ENCODE measurements around the gene MPHOSPH9. TPM values are rescaled to one million over a fixed set of nuclear protein-coding genes. Genes with fewer than 3 reads are reported as not detected.
"Not testable (repeated sequence)": the region's sequence is repeated elsewhere in the genome, so short reads cannot be mapped to it uniquely, and the experiment has no call there.

Gene MPHOSPH9
- total RNA-seq, 2 experiments from 2014 or later, result 88.3 to 136 TPM

DNA sequence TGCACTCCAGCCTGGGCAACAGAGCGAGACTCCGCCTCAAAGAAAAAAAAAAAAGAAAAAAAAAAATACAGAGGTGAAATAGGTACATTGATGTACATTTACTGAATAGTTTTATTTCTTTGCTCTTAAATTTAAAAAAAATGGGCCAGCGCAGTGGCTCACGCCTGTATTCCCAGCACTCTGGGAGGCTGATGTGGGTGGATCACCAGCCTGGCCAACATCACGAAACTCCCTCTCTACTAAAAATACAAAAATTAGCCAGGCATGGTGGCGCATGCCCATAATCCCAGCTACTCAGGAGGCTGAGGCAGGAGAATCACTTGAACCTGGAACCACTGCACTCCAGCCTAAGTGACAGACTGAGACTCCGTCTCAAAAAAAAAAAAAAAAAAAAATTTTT, 25.1 kb downstream of the MPHOSPH9 start:
- DNase-seq (ENCODE audit: low spot score); H4K20me1 ChIP-seq (ENCODE audit: insufficient read depth, low read length); H3K9me3 ChIP-seq (ENCODE audit: low read length); BruUV-seq (replicated peaks); H3K9me2 ChIP-seq (ENCODE audit: insufficient read depth, low read length); H3K27ac ChIP-seq (ENCODE audit: low read depth, low read length, poor library complexity, severe bottlenecking); H3K4me1 ChIP-seq (ENCODE audit: insufficient read depth, low read length, poor library complexity, severe bottlenecking); H2AFZ ChIP-seq (ENCODE audit: low read length); H3K79me2 ChIP-seq (ENCODE audit: insufficient read depth, low read depth, low read length); CTCF ChIA-PET (ENCODE audit: unreplicated experiment); H3K4me2 ChIP-seq (ENCODE audit: low read length); H3K4me3 ChIP-seq (ENCODE audit: low read depth, low read length, poor library complexity, severe bottlenecking); intact Hi-C loops (cut with micrococcal nuclease; ENCODE audit: unreplicated experiment): not testable (repeated sequence)
- POLR2A ChIA-PET, result interaction anchor here (0.6 kb wide), 1 partner anchor 13 kb away, joined by 3 read pairs; no protein-coding TSS in a partner anchor
- H3K36me3 ChIP-seq (ENCODE audit: insufficient read depth, low read length), result peaks cover 85% of the 10 kb centered on the region

DNA sequence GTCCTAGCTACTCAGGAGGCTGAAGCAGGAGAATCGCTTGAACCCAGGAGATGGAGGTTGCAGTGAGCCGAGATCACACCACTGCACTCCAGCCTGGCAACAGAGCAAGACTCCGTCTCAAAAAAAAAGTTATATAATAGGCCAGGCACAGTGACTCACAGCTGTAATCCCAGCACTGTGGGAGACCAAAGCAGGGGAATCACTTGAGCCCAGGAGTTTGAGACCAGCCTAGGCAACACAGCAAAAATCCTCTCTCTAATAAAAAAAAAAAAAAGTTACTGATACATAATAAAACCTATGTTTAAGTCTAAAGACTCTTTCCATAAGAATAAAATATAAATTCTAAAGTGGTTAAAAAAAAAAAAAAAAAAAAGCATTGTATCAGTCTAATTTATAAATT, 26.1 kb downstream of the MPHOSPH9 start:
- H3K79me2 ChIP-seq (ENCODE audit: insufficient read depth, low read depth, low read length); H2AFZ ChIP-seq (ENCODE audit: low read length); H3K4me2 ChIP-seq (ENCODE audit: low read length); intact Hi-C loops (cut with micrococcal nuclease; ENCODE audit: unreplicated experiment); H3K9me2 ChIP-seq (ENCODE audit: insufficient read depth, low read length); H4K20me1 ChIP-seq (ENCODE audit: insufficient read depth, low read length); BruUV-seq (replicated peaks); H3K27ac ChIP-seq (ENCODE audit: low read depth, low read length, poor library complexity, severe bottlenecking); CTCF ChIA-PET (ENCODE audit: unreplicated experiment); H3K9me3 ChIP-seq (ENCODE audit: low read length); DNase-seq (ENCODE audit: low spot score); H3K4me1 ChIP-seq (ENCODE audit: insufficient read depth, low read length, poor library complexity, severe bottlenecking); H3K4me3 ChIP-seq (ENCODE audit: low read depth, low read length, poor library complexity, severe bottlenecking): not testable (repeated sequence)
- peaks cover 87% of the 10 kb centered on the region for H3K36me3 ChIP-seq (ENCODE audit: insufficient read depth, low read length)
- POLR2A ChIA-PET, result interaction anchor here (0.6 to 1.0 kb wide), 4 partner anchors 16 to 352 kb away, joined by 4 to 7 read pairs (median 4); no protein-coding TSS in a partner anchor

DNA sequence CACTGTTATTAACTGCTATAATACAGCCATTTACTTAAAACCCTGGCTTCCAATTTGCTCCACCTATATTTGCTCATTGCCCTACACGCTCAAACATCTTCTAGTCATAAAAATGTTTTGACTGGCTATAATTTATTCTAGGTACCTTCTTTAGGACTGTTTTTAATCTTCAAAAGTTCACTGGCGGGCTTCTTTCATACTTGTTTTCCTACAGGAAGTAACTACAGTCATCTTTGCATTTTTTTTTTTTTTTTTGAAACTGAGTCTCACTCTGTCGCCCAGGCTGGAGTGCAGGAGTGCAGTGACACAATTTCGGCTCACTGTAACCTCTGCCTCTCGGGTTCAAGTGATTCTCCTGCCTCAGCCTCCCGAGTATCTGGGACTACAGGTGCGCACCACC, 32.5 kb downstream of the MPHOSPH9 start:
- BruUV-seq (replicated peaks), result no TSS peak
- no peak overlapping the region for H3K4me3 ChIP-seq (ENCODE audit: low read depth, low read length, poor library complexity, severe bottlenecking)
- no peaks in the 10 kb centered on the region for H3K9me2 ChIP-seq (ENCODE audit: insufficient read depth, low read length)
- H3K4me2 ChIP-seq (ENCODE audit: low read length), result no peak overlapping the region
- H3K79me2 ChIP-seq (ENCODE audit: insufficient read depth, low read depth, low read length), result no peaks in the 10 kb centered on the region
- intact Hi-C loops (cut with micrococcal nuclease; ENCODE audit: unreplicated experiment), result no loop called here
- H3K27ac ChIP-seq (ENCODE audit: low read depth, low read length, poor library complexity, severe bottlenecking), result no peak overlapping the region
- H3K36me3 ChIP-seq (ENCODE audit: insufficient read depth, low read length), result peaks cover 87% of the 10 kb centered on the region
- ChIA-PET CTCF (ENCODE audit: unreplicated experiment) (interaction anchor here (1.6 kb wide), 1 partner anchor 32 kb away, joined by 3 read pairs; the partner anchor contains the start of gene MPHOSPH9), POLR2A (interaction anchor here (0.6 kb wide), 1 partner anchor 352 kb away, joined by 3 read pairs; no protein-coding TSS in a partner anchor)
- no peaks in the 10 kb centered on the region for H3K9me3 ChIP-seq (ENCODE audit: low read length)
- H3K4me1 ChIP-seq (ENCODE audit: insufficient read depth, low read length, poor library complexity, severe bottlenecking), result no peaks in the 10 kb centered on the region
- no peak overlapping the region for H2AFZ ChIP-seq (ENCODE audit: low read length)
- TF ChIP-seq EZH2phosphoT487 (IDR thresholded peaks at IDR 0.05; ENCODE audit: borderline replicate concordance, low read depth, low read length), result no peak
- TF ChIP-seq CTCF (conservative IDR thresholded peaks at IDR 0.05; ENCODE audit: low read length), result no peak
- DNase-seq (ENCODE audit: low spot score), result no peak
- H4K20me1 ChIP-seq (ENCODE audit: insufficient read depth, low read length), result no peaks in the 10 kb centered on the region

DNA sequence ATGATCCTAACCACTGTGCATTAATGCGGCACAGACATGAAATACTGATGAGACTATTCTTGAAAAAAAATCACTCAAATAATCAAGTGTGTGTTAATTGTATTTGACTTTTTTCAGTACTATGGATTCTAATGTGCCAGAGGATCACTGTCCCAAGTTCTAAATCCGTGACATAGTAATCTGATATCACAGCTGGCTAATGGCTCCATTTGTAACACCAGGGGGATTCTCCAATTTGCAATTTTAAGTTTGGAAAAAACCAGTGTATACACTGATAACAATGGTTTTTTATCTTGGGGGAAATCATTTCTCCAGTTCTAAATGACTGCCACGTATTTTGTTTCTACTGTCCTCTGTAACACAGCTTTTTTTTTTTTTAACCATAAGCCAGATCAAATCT, 33.0 kb downstream of the MPHOSPH9 start:
- TF ChIP-seq CTCF (conservative IDR thresholded peaks at IDR 0.05; ENCODE audit: low read length), result no peak
- no peak for TF ChIP-seq EZH2phosphoT487 (IDR thresholded peaks at IDR 0.05; ENCODE audit: borderline replicate concordance, low read depth, low read length)
- no peak overlapping the region for H3K27ac ChIP-seq (ENCODE audit: low read depth, low read length, poor library complexity, severe bottlenecking)
- H3K9me3 ChIP-seq (ENCODE audit: low read length), result no peaks in the 10 kb centered on the region
- no peak overlapping the region for H2AFZ ChIP-seq (ENCODE audit: low read length)
- H4K20me1 ChIP-seq (ENCODE audit: insufficient read depth, low read length), result no peaks in the 10 kb centered on the region
- BruUV-seq (replicated peaks), result no TSS peak
- no peak overlapping the region for H3K4me3 ChIP-seq (ENCODE audit: low read depth, low read length, poor library complexity, severe bottlenecking)
- ChIA-PET POLR2A (no interaction called here), CTCF (ENCODE audit: unreplicated experiment) (interaction anchor here (1.6 kb wide), 1 partner anchor 32 kb away, joined by 3 read pairs; the partner anchor contains the start of gene MPHOSPH9)
- H3K4me1 ChIP-seq (ENCODE audit: insufficient read depth, low read length, poor library complexity, severe bottlenecking), result no peaks in the 10 kb centered on the region
- H3K4me2 ChIP-seq (ENCODE audit: low read length), result no peak overlapping the region
- H3K9me2 ChIP-seq (ENCODE audit: insufficient read depth, low read length), result no peaks in the 10 kb centered on the region
- peaks cover 86% of the 10 kb centered on the region for H3K36me3 ChIP-seq (ENCODE audit: insufficient read depth, low read length)
- intact Hi-C loops (cut with micrococcal nuclease; ENCODE audit: unreplicated experiment), result no loop called here
- H3K79me2 ChIP-seq (ENCODE audit: insufficient read depth, low read depth, low read length), result no peaks in the 10 kb centered on the region
- DNase-seq (ENCODE audit: low spot score), result no peak
